Head of caudate nucleus (tissue), 42 donors: Measurements from ENCODE around the gene L1CAM.

Experiments used
- DNase-seq, 42 donors: peaks; one replicate each; pipeline versions ENCODE4 v3.0.0 to v3.0.0-alpha.2; 2020 to 2021; ENCODE audit warnings: mixed read lengths in 7 of 42
- intact Hi-C: fragments of 100-400 bp; cut with DNase I; formaldehyde crosslinking; loops from one replicate; pipeline ENCODE4 v1.15.0; 2022

The L1CAM gene

DNA sequence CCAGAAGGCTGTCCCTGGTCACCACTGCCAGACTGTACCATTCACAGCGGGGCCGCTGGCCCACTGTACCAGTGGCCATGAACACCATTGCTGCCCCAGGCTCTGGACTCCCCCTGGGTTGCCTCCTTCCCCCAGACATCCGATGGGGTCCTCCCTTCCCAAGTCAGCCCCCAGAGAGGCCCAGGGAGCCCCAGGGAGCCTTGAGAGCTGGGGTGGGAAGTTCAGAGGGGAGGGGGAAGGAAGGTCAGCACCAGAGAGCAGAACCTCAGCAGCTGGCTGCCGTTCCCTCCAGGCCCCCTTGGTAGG lies 40.5 kb upstream of the L1CAM start:
- DNase-seq = no peak
- intact Hi-C loops = no loop called here

DNA sequence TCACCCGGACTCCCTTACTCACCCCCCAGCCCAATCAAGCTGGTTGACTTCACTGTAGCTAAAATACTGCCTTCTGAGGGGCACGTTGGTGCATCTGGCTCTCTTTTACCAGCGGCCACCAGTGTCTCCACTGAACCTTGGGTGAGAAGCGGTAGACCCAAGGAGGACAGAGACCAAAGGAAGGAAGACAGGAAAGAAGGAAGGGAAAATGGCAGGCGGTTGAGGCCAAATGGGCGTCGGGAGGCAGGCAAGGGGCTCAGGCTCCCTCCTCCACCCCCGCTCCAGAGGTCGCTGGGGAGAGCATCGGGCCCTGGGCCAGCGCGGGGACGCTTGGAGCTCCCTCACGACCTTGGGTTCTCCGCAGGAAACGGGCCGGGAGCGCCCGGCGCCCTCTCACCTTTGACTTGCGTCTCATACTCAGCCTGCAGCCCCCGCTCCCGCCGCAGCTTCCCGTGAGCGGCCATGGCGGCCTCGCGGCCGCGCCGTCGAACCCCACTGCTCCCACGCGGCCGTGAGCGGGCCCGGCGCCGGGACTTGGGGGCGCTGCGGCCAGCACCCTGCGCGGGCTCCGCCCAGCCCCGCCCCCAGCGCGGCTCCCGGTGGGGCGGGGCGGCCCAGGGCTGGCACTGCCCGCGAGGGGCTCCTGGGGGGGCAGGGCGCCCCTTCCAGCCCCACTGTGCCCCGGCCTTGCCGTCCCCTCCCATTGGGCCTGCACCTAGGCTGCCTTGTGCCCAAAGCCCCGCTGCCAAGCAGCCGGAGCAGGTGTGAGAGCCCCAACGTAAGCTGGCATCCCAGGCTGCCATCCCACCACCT lies 40.0 kb upstream of the L1CAM start, which contains the start of gene ARHGAP4:
ARHGAP4 (minus strand) TSS at position 526 of the 813 bp plus-strand sequence; CDS start at position 464, 62 bp downstream.
- intact Hi-C loops = no loop called here
- no peak for DNase-seq

DNA sequence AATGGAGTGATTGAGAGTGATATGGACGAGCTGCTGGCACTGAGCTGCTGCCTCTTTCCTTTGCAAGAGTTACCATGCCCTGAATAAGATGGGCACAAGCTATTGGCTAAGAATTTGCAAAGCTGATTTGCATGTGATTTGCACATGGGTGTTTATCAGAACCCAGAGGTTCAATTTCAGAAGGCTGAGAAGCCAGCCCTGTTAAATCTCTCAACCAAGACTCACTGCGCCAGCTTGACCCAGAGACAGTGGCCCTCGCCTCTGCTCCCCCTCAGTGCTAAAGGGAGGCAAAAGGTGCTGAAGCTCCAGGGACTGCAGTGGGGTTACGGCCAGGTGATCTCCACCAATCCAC lies 39.4 kb upstream of the L1CAM start:
- intact Hi-C loops = no loop called here
- no peak for DNase-seq

DNA sequence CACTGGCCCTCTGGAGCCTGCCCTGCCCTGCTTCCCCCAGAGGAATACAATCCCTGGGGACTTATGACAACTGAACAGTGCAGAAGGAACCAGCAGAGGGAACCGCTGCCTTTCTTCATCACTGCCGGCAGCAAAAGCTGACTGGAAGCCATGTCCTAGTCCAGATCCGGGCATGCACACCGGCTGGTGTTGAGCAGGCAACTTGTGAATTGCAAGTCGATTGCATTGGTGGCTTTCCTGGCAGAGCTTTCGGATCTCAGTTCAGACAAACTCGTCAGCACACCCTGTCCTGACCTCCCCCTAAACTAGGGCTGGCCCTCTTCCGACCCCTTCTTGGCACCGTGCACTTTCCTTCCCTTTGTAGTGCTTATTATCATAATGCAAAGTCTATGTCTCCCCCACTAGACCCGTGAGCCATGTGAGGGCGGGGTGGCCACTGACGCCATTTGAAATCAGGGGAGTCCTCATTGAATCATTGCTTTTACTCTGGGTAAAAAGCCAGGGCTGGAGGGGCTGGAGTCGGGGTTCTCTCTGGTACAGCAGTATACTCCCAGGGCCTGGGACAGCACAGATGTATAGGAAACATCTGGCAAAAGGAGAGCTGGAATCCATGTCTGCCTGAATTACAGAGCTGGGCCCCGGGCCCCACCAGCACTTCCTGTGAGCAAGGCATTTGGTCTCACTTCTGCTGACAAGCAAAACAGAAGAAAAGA lies 38.3 kb upstream of the L1CAM start:
- intact Hi-C loops = no loop called here
- DNase-seq = peak in 30 of 42 donors; percentile 17 to 78 (median 56)

DNA sequence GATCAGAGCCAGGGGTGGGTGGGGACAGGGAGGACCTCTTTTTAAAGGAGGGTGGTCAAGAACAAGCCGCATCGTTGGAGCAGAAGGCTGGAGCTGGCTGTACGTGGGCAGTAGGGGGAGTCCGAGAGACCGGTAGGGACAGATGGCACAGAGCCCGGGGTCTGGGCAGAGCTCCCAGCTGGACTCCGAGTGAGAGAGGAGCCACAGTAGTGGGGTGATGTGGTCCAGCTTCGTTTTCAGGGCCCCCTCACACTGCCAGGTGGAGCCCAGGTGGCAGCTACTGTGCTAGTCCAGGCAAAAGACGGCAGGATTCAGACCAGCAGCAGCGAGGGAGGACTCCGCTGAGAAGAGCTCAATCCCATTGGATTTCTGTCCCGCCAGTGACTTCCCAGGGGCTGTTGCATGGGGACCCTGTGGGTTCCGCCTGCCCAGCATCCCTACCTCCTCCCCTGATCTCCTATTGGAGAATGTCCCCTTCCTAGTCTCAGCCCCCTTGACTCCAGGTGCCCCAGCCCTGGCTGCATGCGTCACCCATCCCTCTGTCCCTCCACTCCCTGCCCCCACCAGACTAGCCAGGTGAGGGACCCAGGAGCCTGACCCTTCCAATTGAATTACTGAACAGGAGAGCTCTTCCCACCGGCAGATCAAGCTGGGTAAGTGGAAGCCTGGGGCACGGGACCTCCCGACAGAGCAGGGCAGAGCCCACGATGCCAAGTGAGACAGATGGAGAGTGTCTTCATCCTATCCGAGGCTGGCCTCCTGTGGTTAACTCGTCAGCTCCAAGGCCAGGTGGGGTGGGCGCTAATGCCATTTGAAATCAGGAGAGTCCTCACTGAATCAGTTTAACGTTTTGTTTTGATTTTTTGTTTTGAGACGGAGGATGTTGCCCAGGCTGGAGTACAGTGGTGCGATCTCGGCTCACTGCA lies 37.2 kb upstream of the L1CAM start:
- intact Hi-C loops = no loop called here
- peak; percentile 53 to 87 (median 72) for DNase-seq

DNA sequence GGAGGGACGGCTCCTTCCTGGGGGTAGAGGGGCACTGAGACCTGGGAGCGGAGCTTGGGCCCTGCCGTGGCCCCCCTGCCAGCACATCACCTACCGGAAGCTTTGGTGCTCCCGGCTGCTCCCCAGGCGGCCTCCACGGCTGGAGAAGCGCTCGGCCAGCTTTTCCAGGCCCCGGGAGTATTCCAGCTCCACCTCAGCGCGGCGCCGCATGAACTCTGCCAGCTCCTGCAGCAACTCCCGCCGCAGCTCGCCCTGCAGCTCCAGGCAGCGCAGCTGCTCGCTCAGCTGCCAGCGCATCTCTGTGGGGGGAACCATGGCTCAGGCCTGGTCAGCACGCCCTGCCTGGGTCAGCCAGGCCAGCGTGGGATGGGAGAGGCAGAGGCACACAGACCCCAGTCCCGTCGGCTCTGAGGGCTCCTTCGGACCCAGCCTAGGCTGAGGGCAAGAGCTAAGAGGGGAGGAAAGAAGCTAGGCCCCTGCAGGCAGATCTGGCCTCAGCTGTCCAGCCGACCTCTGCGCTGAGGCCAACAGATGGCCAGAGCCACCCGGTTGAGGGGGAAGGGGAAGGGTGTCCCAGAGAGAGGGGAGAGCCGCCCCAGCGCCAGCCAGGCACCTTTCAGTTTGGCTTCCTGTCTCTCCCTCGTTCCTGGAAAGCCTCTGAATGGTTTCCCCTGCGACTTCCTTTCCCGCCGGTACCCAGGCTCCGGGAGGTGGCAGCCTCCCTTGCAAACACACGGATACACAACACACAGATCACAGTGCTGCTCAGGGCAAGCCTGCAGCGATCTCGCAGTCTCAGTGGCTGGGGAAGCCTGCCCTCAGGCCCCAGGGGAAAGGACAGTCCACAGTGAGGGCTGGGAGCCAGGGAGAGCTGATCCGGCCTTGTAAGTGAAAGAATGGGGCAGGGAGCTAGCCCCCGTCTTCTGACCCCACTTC lies 35.8 kb upstream of the L1CAM start:
- DNase-seq = peak in 1 of 42 donors; percentile 28
- intact Hi-C loops = no loop called here

DNA sequence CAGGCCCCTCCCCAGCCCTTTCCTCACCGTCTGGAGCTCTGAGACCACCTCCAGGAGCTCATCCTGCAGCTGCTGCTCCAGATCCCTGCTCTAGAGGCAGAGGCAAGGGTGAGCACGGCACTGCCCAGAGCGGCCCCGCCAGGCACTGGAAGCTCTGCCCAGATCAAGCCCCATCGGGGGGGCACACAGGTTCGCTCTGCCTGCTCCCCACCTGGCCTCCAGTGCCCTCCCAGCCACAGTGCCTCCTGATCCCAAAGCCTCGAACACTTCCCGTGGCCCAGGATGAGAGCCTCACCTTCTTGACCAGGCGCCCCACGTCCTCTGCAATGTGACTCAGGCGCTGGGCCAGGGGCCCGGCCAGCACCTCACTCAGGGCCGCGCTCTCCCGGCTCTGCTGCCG lies 35.1 kb upstream of the L1CAM start:
- DNase-seq = no peak
- intact Hi-C loops = no loop called here

DNA sequence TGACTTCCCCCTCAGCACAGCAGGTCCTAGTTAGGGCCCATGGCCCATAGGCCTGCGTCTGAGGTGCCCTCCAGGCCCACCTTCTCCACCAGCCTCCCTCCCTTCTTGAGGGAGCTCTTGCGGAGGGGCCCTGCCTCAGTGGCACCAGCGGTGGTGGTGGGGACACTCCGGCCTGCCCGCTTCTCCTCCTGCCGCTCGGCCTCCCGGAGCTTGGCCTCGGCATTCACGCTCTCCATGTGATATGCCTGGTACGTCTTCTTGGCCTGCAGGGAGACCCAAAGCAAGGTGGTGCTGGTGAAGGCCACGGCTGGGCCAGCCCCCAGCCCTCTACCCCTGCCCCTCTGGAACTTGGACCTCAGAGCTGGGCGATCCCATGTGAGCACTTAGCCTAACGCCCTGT lies 34.6 kb upstream of the L1CAM start:
- intact Hi-C loops = no loop called here
- no peak for DNase-seq

DNA sequence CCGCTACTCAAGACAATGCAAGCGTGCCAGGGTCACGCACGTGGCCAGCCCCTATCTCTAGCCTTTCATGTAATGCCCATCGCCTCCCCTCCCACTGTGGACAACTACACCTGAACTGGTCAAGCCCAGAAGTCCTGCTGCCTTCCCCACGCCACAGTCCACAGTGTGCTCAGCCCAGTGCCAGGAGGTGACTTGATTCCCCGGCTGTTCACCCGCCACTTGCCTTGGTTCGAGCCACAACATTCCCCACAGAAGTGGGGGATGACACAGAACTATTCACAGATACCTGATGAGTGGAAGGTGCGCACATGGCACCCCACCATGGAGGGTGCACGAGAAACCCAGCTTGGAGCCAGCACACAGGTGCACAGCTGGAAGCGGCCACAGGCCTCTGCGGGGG lies 33.3 kb upstream of the L1CAM start:
- no peak for DNase-seq
- intact Hi-C loops = no loop called here

DNA sequence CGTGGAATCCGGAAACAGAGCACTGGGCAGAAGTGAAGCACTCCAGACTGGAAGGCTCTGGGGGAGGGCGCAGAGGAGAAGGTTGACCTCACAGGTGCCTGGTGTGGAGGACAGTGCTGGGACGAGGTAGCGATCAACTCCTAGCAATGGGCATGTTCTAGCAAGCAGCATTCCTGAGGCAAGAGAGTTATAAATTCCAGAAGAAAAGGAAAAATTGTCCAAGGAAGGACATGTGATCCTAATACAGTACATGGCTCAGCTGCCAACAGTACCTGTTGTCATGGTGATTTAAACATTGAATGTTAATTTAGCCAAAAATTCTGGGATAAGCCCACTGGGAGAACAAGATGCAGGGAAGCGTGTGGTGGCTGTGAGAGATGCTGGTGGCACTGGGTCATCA lies 31.9 kb upstream of the L1CAM start:
- intact Hi-C loops = no loop called here

DNA sequence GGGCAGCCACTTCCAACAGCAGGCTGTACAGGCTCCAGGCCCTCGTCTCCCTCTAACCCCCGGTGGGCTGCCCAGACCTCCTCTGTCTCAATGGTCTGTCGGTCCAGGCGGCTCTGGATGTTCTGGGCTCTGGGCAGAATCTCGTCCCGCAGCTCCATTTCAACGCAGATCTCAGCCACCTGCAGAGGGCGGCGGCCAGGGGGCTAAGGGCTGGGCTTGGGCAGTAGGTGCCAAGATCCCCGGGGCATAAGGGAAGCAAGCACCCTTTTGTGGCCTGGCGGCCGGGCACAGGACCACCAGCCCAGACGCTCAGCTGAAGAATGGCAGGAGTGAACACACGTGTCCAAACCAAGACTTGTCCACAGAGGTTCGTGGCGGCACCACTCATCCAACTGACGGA lies 27.7 kb upstream of the L1CAM start:
- intact Hi-C loops = no loop called here
- DNase-seq = no peak

More for the DNA sequence above, 31.9 kb upstream of the L1CAM start:
- DNase-seq = no peak

DNA sequence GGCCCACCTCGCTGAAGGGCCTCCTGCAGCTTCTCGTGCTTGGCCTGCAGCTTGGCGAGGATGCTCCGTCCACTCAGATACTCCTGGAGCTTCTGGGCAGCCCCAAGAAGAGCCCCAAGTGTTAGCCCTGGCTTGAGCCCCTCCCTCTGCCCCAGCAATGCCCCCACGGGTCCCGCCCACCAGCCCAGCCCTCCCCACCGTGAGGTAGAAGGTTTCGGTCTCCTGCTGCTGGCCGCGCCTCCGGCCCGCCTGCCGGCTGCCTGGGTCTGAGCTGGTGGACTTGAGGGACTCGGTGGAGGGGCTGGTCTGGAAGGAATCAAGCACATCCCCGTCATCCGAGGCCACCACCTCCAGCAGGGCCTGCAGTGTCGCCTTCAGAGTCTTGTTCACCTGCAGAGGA lies 27.2 kb upstream of the L1CAM start:
- intact Hi-C loops = no loop called here
- DNase-seq = no peak

DNA sequence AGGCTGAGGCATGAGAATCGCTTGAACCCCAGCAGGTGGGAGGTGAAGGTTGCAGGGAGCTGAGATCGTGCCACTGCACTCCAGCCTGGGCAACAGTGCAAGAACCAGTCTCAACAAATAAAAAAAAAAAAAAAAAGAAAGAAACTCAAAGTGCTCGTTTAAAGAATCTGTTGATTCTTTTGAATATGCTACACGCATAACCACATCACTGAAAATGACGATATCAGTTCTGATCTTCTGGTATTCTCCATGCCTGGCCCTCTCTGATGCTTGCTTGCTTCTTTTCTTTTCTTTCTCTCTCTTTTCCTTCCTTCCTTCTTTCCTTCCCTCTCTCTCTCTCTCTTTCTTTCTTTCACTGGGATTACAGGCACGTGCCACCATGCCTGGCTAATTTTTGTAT lies 25.8 kb upstream of the L1CAM start:
- no peak for DNase-seq
- intact Hi-C loops = no loop called here

DNA sequence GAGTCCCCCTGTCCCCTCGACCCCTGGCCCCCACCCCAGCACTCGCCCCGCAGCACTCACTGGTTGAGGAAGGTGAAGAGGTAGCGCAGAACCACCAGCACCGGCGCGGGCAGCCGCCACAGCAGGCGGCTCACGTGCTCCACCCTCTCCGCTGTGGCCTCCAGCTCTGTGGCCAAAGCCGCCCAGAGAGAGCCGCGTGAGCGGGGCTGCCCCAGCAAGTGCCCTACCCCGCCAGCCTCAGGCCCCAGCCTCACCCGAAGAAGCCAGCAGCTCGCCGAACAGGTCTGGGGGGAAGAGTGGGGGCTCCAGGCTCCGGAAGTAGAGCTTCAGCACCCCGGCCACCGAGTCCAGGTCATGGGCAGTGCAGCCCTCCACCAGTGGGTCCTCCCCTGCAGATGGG lies 24.5 kb upstream of the L1CAM start:
- intact Hi-C loops = no loop called here
- DNase-seq = no peak

DNA sequence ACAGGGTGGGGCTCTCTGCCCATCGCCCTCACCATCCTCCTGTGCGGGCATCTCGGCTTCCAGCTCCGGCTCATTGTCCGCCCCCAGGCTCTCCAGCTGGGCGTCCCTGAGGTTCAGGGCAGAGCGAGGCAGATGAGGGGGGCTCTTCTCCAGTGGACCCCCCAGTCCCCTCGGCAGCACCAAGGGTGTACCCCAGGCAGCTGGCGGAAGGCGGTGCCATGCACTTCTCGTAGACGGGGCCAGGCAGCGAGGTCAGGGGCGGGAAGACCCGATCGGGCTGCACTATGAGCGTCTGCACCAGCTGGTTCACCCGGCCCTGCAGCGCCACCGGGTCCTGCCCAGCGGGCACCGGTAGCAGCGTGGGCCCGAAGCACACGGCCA lies 24.0 kb upstream of the L1CAM start:
- intact Hi-C loops = no loop called here
- DNase-seq = no peak

DNA sequence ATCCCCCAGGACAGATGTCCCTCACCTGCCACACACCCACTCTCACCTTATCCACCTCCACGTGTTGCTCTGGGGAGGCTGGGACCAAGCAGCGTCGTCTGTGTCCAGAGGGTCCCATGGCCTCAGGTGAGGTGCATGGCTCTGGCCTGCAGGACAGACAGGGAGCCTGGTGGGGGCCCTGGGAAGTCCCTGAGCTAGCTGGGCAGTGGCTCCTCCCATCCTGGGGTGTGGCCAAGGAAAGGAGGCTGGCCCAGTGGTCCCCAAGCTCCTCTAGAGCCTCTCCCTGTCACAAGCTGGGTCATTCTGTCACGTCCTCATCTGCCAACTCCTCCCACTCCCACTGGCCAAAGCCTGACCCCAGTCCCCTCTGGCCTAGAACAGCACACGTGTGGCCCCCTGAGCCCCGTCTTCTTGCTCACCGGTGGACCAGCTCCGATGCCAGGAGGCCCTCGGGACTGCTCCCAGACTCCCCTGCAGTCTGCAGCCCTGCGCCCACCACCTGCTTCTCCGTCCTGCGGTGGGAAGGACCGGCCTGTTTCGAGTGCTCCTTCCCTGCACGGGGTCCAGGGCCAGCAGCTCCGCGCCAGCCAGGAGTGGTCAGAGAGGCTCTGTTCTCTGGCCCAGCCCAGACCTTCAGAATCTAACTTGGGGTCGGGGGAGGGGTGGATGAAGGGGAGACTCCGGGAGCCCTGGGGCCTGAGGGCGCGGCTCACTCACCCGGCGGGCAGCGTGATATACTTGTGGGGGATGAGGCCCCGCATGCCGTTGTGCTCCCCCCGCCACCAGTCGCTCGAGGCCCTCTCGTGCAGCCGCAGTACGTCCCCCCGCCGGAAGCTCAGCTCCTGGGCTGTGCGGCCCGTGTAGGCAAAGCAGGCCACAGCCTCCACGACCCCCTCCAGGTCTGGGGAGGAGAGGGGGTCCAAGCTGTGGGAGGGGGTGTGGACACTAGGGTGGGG lies 23.3 kb upstream of the L1CAM start:
- no peak for DNase-seq
- intact Hi-C loops = no loop called here

DNA sequence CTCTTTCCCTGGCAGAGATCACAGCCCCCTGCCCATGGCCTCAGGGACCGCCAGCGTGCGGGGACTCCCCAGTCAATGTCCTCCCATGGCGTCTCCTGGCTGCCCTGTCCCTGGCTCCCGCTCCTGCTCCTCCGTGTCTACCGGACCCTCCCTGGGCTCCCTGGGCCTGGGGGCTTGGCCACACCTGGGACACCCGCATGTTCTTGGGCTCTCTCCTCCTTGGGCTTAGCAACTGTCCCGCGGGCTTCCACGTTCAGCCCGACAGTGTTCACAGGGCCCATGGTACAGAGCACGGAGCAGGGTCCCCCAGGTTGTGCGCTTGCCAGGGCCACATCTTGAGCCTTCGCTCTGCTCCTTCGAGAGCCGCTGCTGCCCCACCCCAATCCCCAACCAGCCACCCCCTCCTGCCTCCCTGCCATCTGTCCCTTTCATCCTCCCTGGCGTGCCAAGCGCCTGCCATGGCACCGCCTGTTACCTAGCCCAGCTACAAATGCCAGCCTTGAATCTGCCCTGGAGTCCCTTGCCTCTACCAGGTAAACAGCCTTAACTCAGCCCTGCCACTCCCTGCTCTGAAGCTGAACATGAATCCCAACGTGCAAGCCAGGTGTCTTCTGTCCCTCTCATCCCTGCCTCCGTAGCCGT lies 22.4 kb upstream of the L1CAM start:
- intact Hi-C loops = no loop called here
- DNase-seq = no peak
